OCI-LY3 (cell line): ENCODE data around the gene SLC28A1.

ENCODE experiments used
- EZH2phosphoT487 ChIP-seq: fragments of 200-600 bp; shearing (Covaris generic); IDR thresholded peaks from 2 replicates; pipeline ENCODE4 v1.6.1; 2018; ENCODE audit warnings: antibody characterized with exemption, mixed run types, low read depth
- TF ChIP-seq, protein P1 (sequence below): fragments of 200-600, 300-600 bp; sonication (generic); IDR thresholded peaks from 2 replicates; pipeline ENCODE4 v1.5.1; 2014; ENCODE audit warnings: antibody characterized with exemption, low read length, low read depth

- TF ChIP-seq, protein P1, sequence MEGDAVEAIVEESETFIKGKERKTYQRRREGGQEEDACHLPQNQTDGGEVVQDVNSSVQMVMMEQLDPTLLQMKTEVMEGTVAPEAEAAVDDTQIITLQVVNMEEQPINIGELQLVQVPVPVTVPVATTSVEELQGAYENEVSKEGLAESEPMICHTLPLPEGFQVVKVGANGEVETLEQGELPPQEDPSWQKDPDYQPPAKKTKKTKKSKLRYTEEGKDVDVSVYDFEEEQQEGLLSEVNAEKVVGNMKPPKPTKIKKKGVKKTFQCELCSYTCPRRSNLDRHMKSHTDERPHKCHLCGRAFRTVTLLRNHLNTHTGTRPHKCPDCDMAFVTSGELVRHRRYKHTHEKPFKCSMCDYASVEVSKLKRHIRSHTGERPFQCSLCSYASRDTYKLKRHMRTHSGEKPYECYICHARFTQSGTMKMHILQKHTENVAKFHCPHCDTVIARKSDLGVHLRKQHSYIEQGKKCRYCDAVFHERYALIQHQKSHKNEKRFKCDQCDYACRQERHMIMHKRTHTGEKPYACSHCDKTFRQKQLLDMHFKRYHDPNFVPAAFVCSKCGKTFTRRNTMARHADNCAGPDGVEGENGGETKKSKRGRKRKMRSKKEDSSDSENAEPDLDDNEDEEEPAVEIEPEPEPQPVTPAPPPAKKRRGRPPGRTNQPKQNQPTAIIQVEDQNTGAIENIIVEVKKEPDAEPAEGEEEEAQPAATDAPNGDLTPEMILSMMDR = no peak
- TF ChIP-seq EZH2phosphoT487 = no peak
Observed at GRCh38 chr15:84942456-84942855, 58.0 kb downstream of the SLC28A1 start.
